Endothelial cell of umbilical vein (primary cell): ENCODE data around the gene CMTM2. TPM values are rescaled to one million over a fixed set of nuclear protein-coding genes. Genes with fewer than 3 reads are reported as not detected.
"Not testable (repeated sequence)": the region's sequence is repeated elsewhere in the genome, so short reads cannot be mapped to it uniquely, and the experiment has no call there.

ENCODE experiments used
- BruUV-seq: library from RNA; stranded (reverse); fragments of 400-500 nt; replicated peaks from 2 replicates; lab custom pipeline; 2021; lab: Mats Ljungman, UMichigan
- CTCF ChIA-PET: fragments of 300-600, 350-600 bp; sonication (Branson Sonifier 250); formaldehyde crosslinking; loops from one replicate; lab custom pipeline; 2021; ENCODE audit warnings: antibody characterized with exemption, inconsistent platforms; lab: Charles Lee
- POLR2A ChIA-PET: fragments of 300-600, 350-600 bp; sonication (Branson Sonifier 250); formaldehyde crosslinking; loops from one replicate; lab custom pipeline; 2021; ENCODE audit warnings: antibody characterized with exemption, inconsistent platforms; lab: Charles Lee
- DNase-seq: peaks from one replicate; pipeline ENCODE4 v3.0.0-alpha.2; 2011; ENCODE audit warnings: low read depth, low spot score
- FAIRE-seq: peaks from 2 replicates; lab custom pipeline; 2011; peaks lifted over from hg19 to GRCh38; lab: Jason Lieb, UNC
- H2AFZ ChIP-seq: 2 replicates; pipeline ENCODE4 v1.6.0; 2012; ENCODE audit warnings: low read depth, low read length, control low read depth, inconsistent platforms
- H3K27ac ChIP-seq: 2 replicates; pipeline ENCODE4 v1.5.1; 2011; ENCODE audit warnings: low read depth, mild to moderate bottlenecking, control low read depth, low read length, moderate library complexity; ENCODE audit not compliant: insufficient read depth
- H3K27me3 ChIP-seq, 2 experiments: 2 replicates each; pipeline versions ENCODE4 v1.6.0 to v1.6.1; 2011; ENCODE audit warnings: low read length in 2 of 2, mixed read lengths in 1 of 2; ENCODE audit not compliant: control insufficient read depth in 2 of 2, insufficient read depth in 2 of 2
- H3K36me3 ChIP-seq, 2 experiments: 2 replicates in 1 of 2; 3 replicates in 1 of 2; pipeline ENCODE4 v1.5.1; 2011; ENCODE audit warnings: low read length in 2 of 2, mild to moderate bottlenecking in 1 of 2, moderate library complexity in 1 of 2; ENCODE audit not compliant: control insufficient read depth in 2 of 2, insufficient read depth in 2 of 2; ENCODE audit errors: extremely low read depth in 1 of 2
- H3K4me1 ChIP-seq: 3 replicates; pipeline ENCODE4 v1.5.1; 2011; ENCODE audit warnings: mild to moderate bottlenecking, low read length; ENCODE audit not compliant: control insufficient read depth, insufficient read depth; ENCODE audit errors: extremely low read depth
- H3K4me2 ChIP-seq: 2 replicates; pipeline ENCODE4 v1.6.1; 2011; ENCODE audit warnings: low read length, control low read depth, mixed read lengths; ENCODE audit not compliant: insufficient read depth
- H3K4me3 ChIP-seq, 3 experiments: fragments of 200-600 bp in 1 of 3; sonication (generic), shearing (Covaris generic) in 1 of 3; replicated peaks in 1 of 3; 2 replicates each; pipeline ENCODE4 v1.5.1; 2011 to 2016; ENCODE audit warnings: control low read depth in 3 of 3, low read length in 3 of 3, mild to moderate bottlenecking in 2 of 3, inconsistent platforms in 1 of 3, low read depth in 1 of 3, moderate library complexity in 1 of 3; ENCODE audit not compliant: insufficient read depth in 1 of 3
- H3K79me2 ChIP-seq: 2 replicates; pipeline ENCODE4 v1.6.0; 2012; ENCODE audit warnings: low read length, inconsistent platforms; ENCODE audit not compliant: control insufficient read depth, insufficient read depth
- H3K9ac ChIP-seq: replicated peaks from 2 replicates; pipeline ENCODE3; 2011; ENCODE audit warnings: low read length, control low read depth; ENCODE audit not compliant: insufficient read depth; ENCODE audit errors: extremely low read depth
- H3K9me1 ChIP-seq: replicated peaks from 3 replicates; pipeline ENCODE4 v1.6.0; 2011; ENCODE audit warnings: mild to moderate bottlenecking, low read length; ENCODE audit not compliant: control insufficient read depth, insufficient read depth; ENCODE audit errors: extremely low read depth
- H3K9me3 ChIP-seq: replicated peaks from 2 replicates; pipeline ENCODE4 v1.5.1; 2012; ENCODE audit warnings: low read length, inconsistent platforms; ENCODE audit not compliant: control insufficient read depth, insufficient read depth
- H4K20me1 ChIP-seq: replicated peaks from 2 replicates; pipeline ENCODE3; 2011; ENCODE audit warnings: mild to moderate bottlenecking, low read length; ENCODE audit not compliant: control insufficient read depth, insufficient read depth; ENCODE audit errors: extremely low read depth
- EZH2 ChIP-seq: IDR thresholded peaks from 2 replicates; pipeline ENCODE4 v1.6.1; 2012; ENCODE audit warnings: borderline replicate concordance, low read depth, mild to moderate bottlenecking, moderate library complexity, low read length, inconsistent platforms; ENCODE audit not compliant: severe bottlenecking
- FOS ChIP-seq: IDR thresholded peaks from 2 replicates; pipeline ENCODE4 v1.6.1; 2011; ENCODE audit warnings: mild to moderate bottlenecking, low read length, moderate library complexity, borderline replicate concordance; ENCODE audit not compliant: insufficient read depth
- GATA2 ChIP-seq: IDR thresholded peaks from 2 replicates; pipeline ENCODE4 v1.7.0; 2011; ENCODE audit warnings: low read depth, mild to moderate bottlenecking, moderate library complexity, mixed read lengths, low read length; ENCODE audit not compliant: insufficient read length, insufficient read depth
- JUN ChIP-seq: IDR thresholded peaks from 2 replicates; pipeline ENCODE4 v1.6.1; 2011; ENCODE audit warnings: borderline replicate concordance, low read depth; ENCODE audit not compliant: insufficient read length, insufficient read depth
- MYC ChIP-seq: IDR thresholded peaks from one replicate; pipeline ENCODE4 v1.6.1; 2011; ENCODE audit warnings: mild to moderate bottlenecking, low read depth, low read length
- POLR2A ChIP-seq: IDR thresholded peaks from 2 replicates; pipeline ENCODE4 v1.6.1; 2012; ENCODE audit warnings: low read depth, mild to moderate bottlenecking, control low read depth, low read length
- POLR2AphosphoS5 ChIP-seq: IDR thresholded peaks from 2 replicates; pipeline ENCODE4 v1.6.1; 2012; ENCODE audit warnings: low read depth, mild to moderate bottlenecking, control low read depth, low read length, moderate library complexity; ENCODE audit not compliant: insufficient read depth
- dilution Hi-C: fragments of 300-500 bp; cut with MboI; formaldehyde crosslinking; loops from one replicate; pipeline ENCODE4 v1.15.0; 2019; ENCODE audit warnings: low sequenced_read_pairs; ENCODE audit not compliant: extremely low pct_ligation_motif_present
- intact Hi-C: fragments of 100-400 bp; cut with micrococcal nuclease; formaldehyde crosslinking; loops from one replicate; pipeline ENCODE4 v1.10.0; 2022
- polyA plus RNA-seq, 4 experiments: library from polyadenylated mRNA; depleted of rRNA in 3 of 4; stranded (reverse) in 3 of 4; unstranded in 1 of 4; fragments of >200 nt; gene quantifications; 2 replicates each; pipeline versions ENCODE4 v1.2.1 to v1.2.3, GENCODE V29; 2011 to 2012; ENCODE audit warnings: missing spikeins in 1 of 4
- total RNA-seq: library from RNA; stranded (reverse); gene quantifications from 2 replicates; pipeline ENCODE4 v1.2.3, GENCODE V29; 2021
- TF ChIP-seq, protein P1 (sequence below): IDR thresholded peaks from 2 replicates; pipeline ENCODE4 v1.6.1; 2011; ENCODE audit not compliant: insufficient read depth, insufficient read length
- TF ChIP-seq, protein P2 (sequence below), 2 donors: IDR thresholded peaks; 1 replicate in 1 of 2; 2 replicates in 1 of 2; pipeline ENCODE4 v1.5.1; 2011; ENCODE audit warnings: low read length in 2 of 2, mild to moderate bottlenecking in 2 of 2, moderate library complexity in 2 of 2, control low read depth in 1 of 2, inconsistent platforms in 1 of 2, low read depth in 1 of 2; ENCODE audit not compliant: insufficient read depth in 1 of 2; ENCODE audit errors: extremely low read depth in 1 of 2

CMTM2 gene
- total and polyA plus RNA-seq, 2 donors (not counting 3 experiments of a cell fraction or from before 2014, with no cell fraction given), result not detected

DNA sequence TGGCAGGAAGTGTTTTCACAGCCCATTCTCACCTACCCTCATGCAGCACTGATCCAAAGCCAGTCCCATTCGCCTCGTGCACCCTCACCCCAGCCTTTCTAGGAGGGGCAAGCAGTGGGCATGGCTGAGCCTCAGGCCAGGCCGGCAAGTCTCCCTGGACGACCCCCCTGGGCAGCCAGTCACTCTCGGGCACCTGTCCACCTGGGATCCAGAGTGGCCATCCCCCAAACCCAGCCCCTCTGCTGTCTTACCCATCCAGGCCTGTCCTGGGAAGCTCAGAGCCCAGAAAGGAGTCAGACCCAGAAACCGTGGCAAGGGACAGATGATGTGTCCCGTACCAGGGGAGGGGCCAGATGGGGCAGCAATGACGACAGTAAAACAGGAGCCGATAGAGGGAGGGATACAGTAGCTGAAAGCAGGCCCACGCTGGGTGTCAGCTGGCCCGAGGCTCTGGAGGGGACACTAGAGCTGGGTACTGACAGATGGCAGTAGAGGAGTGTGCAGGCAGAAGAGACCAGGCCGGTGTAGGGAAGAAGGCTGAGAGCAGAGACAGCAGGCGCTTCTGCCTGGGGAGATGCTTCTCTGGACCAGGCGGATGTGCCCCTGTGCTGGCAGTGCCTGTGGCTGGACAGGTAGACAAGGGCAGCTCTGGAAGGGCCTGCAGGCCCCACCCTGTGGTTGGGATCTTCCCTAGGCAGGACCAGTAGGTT, 31.0 kb downstream of the CMTM2 start:
- ChIA-PET CTCF (interaction anchor here (3.8 to 6.3 kb wide), 2 partner anchors 41 to 258 kb away, joined by 67 to 171 read pairs; no protein-coding TSS in a partner anchor), POLR2A (no interaction called here)
- peaks cover 20 to 38% of the 10 kb centered on the region in 2 experiments for H3K36me3 ChIP-seq
- intact Hi-C loops, result no loop called here
- no peak overlapping the region for H3K4me3 ChIP-seq
- no peak overlapping the region for H3K27ac ChIP-seq
- FAIRE-seq (no peak), DNase-seq (no peak)
- H4K20me1 ChIP-seq, result no peaks in the 10 kb centered on the region
- H3K9ac ChIP-seq, result no peak overlapping the region
- TF ChIP-seq, protein P1, sequence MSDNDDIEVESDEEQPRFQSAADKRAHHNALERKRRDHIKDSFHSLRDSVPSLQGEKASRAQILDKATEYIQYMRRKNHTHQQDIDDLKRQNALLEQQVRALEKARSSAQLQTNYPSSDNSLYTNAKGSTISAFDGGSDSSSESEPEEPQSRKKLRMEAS, result no peak
- TF ChIP-seq FOS, result no peak
- TF ChIP-seq, protein P2, sequence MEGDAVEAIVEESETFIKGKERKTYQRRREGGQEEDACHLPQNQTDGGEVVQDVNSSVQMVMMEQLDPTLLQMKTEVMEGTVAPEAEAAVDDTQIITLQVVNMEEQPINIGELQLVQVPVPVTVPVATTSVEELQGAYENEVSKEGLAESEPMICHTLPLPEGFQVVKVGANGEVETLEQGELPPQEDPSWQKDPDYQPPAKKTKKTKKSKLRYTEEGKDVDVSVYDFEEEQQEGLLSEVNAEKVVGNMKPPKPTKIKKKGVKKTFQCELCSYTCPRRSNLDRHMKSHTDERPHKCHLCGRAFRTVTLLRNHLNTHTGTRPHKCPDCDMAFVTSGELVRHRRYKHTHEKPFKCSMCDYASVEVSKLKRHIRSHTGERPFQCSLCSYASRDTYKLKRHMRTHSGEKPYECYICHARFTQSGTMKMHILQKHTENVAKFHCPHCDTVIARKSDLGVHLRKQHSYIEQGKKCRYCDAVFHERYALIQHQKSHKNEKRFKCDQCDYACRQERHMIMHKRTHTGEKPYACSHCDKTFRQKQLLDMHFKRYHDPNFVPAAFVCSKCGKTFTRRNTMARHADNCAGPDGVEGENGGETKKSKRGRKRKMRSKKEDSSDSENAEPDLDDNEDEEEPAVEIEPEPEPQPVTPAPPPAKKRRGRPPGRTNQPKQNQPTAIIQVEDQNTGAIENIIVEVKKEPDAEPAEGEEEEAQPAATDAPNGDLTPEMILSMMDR (IDR thresholded peaks at IDR 0.05; ENCODE audit: extremely low read depth in 1 of 2, insufficient read depth in 1 of 2, low read depth in 1 of 2, low read length in 2 of 2), result no peak
- no peak for TF ChIP-seq MYC
- no peak for TF ChIP-seq POLR2A
- no peak for TF ChIP-seq JUN
- TF ChIP-seq POLR2AphosphoS5, result no peak
- TF ChIP-seq GATA2, result no peak
- TF ChIP-seq EZH2, result no peak
- H3K27me3 ChIP-seq, result no peaks in the 10 kb centered on the region
- no TSS peak for BruUV-seq
- dilution Hi-C loops, result no loop called here
- H2AFZ ChIP-seq, result no peak overlapping the region
- H3K4me2 ChIP-seq, result no peak overlapping the region
- no peaks in the 10 kb centered on the region for H3K9me3 ChIP-seq
- H3K9me1 ChIP-seq, result no peaks in the 10 kb centered on the region
- H3K79me2 ChIP-seq, result peaks cover 27% of the 10 kb centered on the region
- peaks cover 12% of the 10 kb centered on the region for H3K4me1 ChIP-seq

DNA sequence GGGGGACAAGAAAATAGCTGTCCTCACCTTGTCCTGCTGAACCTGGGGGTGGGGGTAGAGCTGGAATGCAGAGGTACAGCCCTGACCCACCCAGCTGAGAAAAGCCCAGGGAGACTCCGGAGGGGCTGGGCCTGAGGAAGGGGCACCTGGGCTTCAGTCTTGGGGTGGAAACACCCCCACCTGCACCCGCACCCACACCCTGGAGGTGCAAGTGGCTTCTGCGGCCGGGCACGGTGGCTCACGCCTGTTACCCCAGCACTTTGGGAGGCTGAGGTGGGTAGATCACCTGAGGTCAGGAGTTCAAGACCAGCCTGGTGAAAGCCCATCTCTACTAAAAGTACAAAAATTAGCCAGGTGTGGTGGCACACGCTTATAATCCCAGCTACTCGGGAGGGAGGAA, 32.6 kb downstream of the CMTM2 start:
- H3K9ac ChIP-seq, H3K4me1 ChIP-seq, H3K4me2 ChIP-seq, H3K27me3 ChIP-seq, H3K9me3 ChIP-seq, H3K4me3 ChIP-seq, H4K20me1 ChIP-seq, H3K9me1 ChIP-seq, DNase-seq, H2AFZ ChIP-seq, POLR2A ChIA-PET, intact Hi-C loops, FAIRE-seq, dilution Hi-C loops, BruUV-seq, H3K27ac ChIP-seq: not testable (repeated sequence)
- Histone ChIP-seq H3K36me3 (peaks cover 20 to 38% of the 10 kb centered on the region in 2 experiments), H3K79me2 (peaks cover 15% of the 10 kb centered on the region)
- CTCF ChIA-PET, result interaction anchor here (6.3 kb wide), 1 partner anchor 256 kb away, joined by 171 read pairs; no protein-coding TSS in a partner anchor
